HG02642 (cell line): Measurements from ENCODE around the gene RALGAPA2.

Experiments
- ATAC-seq: cut with Tn5 transposase; IDR thresholded peaks from one replicate; pipeline ENCODE4 v1.9.1; 2021; ENCODE audit warnings: mild to moderate bottlenecking; ENCODE audit not compliant: unreplicated experiment, poor library complexity

The RALGAPA2 gene

DNA sequence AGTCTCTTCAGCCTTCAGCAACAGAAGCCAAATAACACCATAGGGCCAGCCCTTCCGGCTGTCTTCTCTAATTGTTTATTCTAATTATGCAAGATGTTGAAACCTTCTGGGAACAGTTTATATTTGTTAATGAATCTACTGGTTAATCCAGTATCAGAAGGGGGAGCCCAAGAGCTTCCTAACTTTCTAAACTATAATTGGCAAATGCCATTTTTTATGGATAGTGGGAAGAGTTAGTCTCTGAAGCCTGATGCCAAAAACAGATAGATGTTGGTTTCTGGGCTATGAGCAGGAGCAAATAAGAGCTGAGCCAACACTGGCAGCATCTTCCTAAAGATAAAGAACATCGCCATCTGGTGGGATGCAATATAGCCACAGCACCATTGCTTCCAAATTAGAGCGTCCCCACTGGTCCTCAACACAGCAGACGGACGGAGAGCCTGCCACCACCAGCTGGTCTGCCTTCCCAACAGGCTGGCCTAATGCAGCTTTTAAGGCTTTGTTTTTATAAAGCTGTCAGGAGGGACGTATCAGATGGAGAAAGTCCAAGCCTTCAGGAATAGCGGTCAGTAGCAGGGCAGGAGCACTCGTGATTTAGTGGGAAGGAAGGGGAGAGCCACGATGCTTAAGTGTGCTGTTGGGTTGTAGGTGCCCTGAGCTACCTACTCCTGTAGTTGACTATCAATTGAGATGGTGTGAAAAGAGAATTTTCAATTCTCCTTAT, 118.8 kb downstream of the RALGAPA2 start:
- no peak for ATAC-seq

DNA sequence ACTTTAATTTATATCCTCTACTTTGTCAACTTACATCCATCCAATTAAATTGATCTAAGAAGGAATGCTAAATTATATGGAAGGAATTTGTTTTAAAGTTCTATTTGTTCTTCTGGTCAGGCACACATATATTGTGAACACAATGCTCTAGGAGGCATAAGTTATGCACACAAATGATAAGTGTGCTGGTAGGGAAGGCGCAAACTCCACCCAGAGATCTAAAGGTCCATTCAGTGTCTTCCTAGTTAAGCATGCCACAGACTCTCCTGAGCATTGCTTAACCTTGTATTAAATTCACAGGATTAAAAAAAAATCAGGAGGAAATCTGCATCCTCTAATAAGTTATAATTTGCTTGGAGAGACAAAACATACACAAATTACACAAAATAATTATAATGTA, 127.3 kb downstream of the RALGAPA2 start:
- no peak for ATAC-seq

DNA sequence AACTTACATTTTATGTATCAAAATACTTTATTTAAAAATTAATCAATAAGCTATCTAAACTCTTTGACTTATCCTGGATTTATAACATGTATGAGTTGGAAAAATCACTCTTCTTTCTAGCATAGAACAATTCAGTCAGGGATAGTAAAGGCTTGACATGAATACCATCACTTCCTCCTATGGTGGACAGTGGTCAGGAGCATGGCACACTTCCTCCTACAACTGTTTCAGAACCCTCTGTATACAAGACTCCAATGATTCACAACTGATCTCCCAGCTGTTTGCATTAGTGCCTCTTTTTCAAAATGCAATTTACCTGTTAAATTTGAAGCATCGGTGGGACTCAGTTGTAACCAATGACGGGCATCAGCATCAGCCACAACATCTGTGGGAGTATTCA, 129.7 kb downstream of the RALGAPA2 start:
- no peak for ATAC-seq

DNA sequence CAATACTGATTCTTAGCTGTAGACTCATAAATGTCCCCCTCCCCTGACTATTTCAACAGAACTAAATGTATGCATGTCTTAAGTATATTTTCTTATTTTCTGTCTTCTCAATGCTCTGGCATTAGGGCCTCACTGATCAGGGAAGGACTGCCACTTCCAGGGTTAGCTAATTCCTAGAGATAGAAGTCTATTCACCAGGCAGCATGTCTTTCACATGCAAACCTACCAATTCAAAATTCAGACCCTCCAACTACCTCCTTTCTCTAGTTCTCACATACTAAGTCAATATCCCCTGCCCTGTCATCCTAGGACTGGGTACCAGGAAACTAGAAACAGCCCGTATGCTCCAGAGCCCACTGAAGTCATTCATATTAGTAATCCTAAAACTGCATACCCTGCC, 132.3 kb downstream of the RALGAPA2 start:
- ATAC-seq = no peak

- no peak for ATAC-seq
These were observed 133.6 kb downstream of the RALGAPA2 start for GRCh38 chr20:20578838-20579237.

GRCh38 chr20:20573797-20574196, 138.6 kb downstream of the RALGAPA2 start:
- ATAC-seq = no peak

DNA sequence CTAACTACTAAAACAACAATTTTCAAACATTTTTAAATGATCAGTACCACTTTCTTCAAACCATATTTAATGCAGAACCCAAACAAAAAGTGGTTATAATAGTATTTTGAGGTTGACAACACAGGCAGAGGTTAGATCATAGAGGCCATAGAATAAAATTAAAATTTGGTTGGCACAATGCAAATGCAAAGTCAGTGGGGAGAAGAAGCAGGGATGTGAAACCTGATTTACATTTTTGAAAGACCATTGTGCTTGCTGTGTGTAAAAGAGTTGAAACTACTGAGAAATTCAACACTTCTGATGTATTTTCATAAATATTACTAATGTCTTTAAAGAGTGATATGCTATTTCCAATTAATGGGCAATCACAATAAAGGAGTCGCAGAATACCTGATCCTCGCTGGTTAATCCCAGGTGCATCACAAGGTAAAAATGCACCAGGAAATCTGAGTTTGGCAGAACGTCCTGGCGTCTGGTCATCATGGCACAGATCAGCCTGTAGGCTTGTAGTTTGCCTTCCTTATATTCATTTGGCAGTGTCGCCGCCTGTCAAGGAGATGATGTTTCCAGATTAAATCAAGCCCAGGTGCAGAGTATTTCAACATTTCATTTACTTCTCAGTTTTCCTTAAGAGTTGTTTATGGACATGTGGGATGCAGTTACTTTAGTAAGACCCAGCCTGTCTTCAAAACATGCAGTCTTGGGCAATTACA, 141.2 kb downstream of the RALGAPA2 start:
- ATAC-seq = no peak

DNA sequence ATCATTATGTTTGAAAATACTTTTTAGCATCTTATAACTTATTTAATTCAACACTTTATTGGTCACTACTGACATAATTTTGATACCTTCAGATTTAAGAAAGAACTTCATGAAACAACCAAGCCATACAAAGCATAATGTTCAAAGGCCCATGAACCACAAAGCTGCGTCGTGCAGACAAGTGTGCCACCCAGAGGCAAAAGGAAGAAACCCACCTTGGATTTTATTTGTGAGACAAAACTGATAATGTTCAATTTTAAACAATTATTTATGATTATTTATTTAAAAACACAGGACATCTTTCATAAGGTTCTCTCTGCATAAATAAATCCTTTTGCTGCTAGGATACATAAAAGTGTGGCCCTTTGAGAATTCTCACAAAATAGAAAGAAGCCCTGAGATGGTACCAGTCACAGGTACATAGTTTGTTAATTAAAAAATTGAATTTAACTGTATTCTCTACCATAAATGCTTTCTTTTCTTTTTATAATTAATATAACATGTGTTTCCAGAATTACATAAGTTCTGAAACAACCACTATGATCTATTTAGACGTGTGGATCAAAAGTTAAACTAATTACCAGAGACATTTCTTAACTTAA, 143.7 kb downstream of the RALGAPA2 start:
- no peak for ATAC-seq

DNA sequence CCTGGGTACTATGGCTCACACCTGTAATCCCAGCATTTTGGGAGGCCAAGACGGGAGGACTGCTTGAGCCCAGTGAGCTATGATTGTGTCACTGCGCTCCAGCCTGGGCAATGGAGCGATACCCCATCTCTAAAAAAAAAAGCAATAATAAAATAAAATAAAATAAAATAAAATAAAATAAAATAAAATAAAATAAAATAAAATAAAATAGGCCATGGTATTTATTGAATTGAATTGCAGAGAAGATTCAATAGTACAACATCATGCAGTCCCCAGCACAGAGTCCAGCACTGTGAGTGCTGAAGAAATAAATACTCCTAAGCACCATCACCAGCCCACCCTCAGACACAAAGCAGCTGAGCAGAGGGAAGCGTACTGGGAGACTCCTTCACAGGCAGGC, 144.7 kb downstream of the RALGAPA2 start:
- ATAC-seq = no peak

- no peak for ATAC-seq
These were observed 145.9 kb downstream of the RALGAPA2 start for GRCh38 chr20:20566516-20566915.

- no peak for ATAC-seq
These were observed 148.2 kb downstream of the RALGAPA2 start for GRCh38 chr20:20564279-20564678.

GRCh38 chr20:20562507-20562906, 149.9 kb downstream of the RALGAPA2 start:
- peak; percentile 40 for ATAC-seq

DNA sequence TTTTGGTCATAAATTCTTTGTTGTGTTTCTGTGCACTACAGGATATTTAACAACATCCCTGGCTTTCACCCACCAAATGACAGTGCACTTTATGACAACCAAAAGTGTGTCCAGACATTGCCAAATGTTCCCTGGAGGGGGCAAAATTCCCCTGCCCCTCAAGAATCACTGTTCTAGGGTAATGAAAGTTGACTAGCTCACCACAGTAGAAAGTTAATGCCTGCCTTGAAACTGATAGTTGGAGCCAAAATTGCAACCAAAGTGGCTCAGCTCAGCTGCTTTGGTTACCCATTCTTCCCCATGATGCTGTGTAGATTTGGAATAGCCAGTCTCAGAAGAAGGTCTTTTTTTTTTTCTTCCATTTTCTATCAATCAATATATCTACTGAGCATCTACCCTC, 150.6 kb downstream of the RALGAPA2 start:
- ATAC-seq = peak; percentile 69

DNA sequence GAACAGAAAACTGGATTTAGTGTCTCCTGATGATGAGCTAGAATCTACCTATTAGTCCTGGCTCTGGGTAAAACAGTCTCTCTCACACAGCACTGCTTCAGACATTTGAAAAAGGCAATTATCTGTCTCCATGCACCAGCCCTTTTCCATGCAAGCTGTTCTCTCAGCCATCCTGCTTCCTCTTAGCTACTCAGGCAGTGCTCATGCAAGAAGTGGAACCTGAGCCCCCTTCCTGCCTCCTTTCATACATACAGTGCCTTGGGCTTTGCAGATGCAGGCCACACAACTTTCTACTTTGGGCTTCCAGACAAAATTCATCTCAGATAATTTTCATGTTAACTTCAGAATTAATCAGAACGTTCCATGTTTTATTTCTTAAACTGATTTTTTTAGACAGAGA, 151.3 kb downstream of the RALGAPA2 start:
- ATAC-seq = no peak

- ATAC-seq = no peak
These were observed 155.0 kb downstream of the RALGAPA2 start for GRCh38 chr20:20557406-20557805.

DNA sequence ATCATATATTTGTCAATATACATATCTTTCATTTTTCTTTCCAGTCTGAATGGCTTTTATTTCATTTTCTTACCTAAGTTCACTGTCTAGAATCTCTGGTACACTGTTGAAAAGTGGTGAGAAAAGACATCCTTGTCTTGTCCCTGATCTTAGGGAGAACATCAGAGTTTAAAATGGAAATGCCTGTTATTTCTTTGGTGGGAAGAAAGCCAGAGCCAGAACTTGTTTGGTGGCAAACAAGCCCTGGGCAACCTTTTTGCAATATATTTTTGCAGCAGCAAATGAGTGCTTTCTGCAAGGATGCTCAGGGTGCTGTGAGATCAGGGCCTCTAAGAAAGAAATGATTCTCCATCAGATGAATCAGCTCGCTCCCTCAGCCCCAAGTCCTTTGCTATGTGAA, 156.6 kb downstream of the RALGAPA2 start:
- ATAC-seq = no peak

- no peak for ATAC-seq
These were observed 157.5 kb downstream of the RALGAPA2 start for GRCh38 chr20:20554951-20555350.

DNA sequence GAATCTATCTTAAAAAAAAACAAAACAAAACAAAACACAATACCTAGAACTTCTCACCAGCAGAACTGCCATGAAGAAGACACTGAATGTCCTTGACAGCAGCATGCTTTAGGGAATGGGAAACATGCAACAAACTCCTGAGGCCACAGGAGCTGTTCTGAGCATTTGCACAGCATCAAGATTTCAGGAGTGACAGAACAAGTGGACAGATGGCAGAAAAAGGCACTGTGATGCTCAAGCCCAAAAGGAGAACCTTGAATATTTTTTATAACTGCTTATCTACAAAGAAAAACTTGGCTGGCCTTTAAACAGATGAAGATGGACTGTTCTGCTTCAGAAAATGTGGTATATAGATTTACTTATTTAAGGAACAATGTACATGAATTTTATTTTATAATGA, 158.9 kb downstream of the RALGAPA2 start:
- no peak for ATAC-seq

DNA sequence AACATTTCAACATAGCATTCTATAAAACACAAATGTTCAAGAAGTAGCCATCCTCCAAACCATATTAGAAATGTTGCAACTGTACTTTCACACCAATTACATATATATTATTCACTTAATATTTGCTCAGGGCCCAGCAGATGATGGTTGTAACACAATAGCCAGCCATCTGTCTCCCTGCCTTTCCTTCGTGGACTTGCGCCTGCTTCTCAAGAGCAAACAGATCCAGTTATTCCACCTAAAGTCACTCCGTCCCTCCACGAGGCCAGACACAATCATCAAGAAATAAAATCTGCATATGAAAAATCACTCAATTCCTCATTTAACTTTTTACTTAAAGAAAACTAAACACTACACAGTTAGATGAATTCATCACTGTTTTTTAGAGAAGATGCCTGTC, 160.4 kb downstream of the RALGAPA2 start:
- no peak for ATAC-seq

DNA sequence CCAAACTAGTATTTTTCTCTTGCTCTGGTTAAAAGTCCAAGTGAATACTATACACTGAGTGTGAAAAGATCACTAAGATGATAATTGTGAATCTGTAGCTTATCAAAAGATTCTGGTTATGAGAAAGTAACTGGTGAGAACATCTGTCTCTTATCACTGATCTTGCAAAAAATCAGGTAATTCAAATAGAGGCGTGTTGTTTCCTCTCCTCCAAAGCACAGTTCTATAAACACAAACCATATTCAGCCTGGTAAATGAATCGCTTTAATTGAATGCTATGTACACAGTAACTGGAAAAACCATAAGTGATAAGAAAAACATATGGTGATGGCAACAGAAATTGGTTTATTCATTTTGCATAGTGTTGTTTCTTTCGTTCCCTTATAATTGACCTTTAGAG, 161.0 kb downstream of the RALGAPA2 start:
- no peak for ATAC-seq

GRCh38 chr20:20549704-20550103, 162.7 kb downstream of the RALGAPA2 start:
- no peak for ATAC-seq

- ATAC-seq = no peak
These were observed 163.2 kb downstream of the RALGAPA2 start for GRCh38 chr20:20549267-20549612.
